ENCODE data around the gene PUSL1.
A peak's percentile ranks its signal among the peaks of the same experiment; 100 is the strongest.

Gene PUSL1

GRCh38 chr1:1295154-1295923 lies 13.1 kb upstream of the PUSL1 start:
- DNase-seq (ENCODE audit: low spot score) = no peak

- no peak for DNase-seq (ENCODE audit: low spot score)
Measured at GRCh38 chr1:1296070-1297061, 12.0 kb upstream of the PUSL1 start.

GRCh38 chr1:1297802-1298424 lies 10.5 kb upstream of the PUSL1 start:
- no peak for DNase-seq (ENCODE audit: low spot score)

- no peak for DNase-seq (ENCODE audit: low spot score)
Measured at GRCh38 chr1:1298861-1299685, 9.3 kb upstream of the PUSL1 start.

GRCh38 chr1:1299686-1300351 lies 8.6 kb upstream of the PUSL1 start:
- peak; percentile 17 for DNase-seq (ENCODE audit: low spot score)

- DNase-seq (ENCODE audit: low spot score) = no peak
Measured at GRCh38 chr1:1300352-1300739, 8.1 kb upstream of the PUSL1 start.

GRCh38 chr1:1302006-1302430 lies 6.4 kb upstream of the PUSL1 start:
- DNase-seq (ENCODE audit: low spot score) = no peak

GRCh38 chr1:1302951-1303509 lies 5.4 kb upstream of the PUSL1 start:
- DNase-seq (ENCODE audit: low spot score) = no peak

GRCh38 chr1:1303736-1304135 lies 4.7 kb upstream of the PUSL1 start:
- DNase-seq (ENCODE audit: low spot score) = no peak

- DNase-seq (ENCODE audit: low spot score) = no peak
Measured at GRCh38 chr1:1304331-1305299, 3.8 kb upstream of the PUSL1 start.

- peak; percentile 74 for DNase-seq (ENCODE audit: low spot score)
Measured at GRCh38 chr1:1305300-1306069, 2.9 kb upstream of the PUSL1 start.

GRCh38 chr1:1306070-1306660 lies 2.2 kb upstream of the PUSL1 start:
- no peak for DNase-seq (ENCODE audit: low spot score)

GRCh38 chr1:1306661-1307260 lies 1.6 kb upstream of the PUSL1 start:
- no peak for DNase-seq (ENCODE audit: low spot score)

- no peak for DNase-seq (ENCODE audit: low spot score)
Measured at GRCh38 chr1:1307261-1307922, 1.0 kb upstream of the PUSL1 start.

- no peak for DNase-seq (ENCODE audit: low spot score)
Measured at GRCh38 chr1:1308756-1309250, 406 bp downstream of the PUSL1 start.

GRCh38 chr1:1309251-1310108 lies 1.1 kb downstream of the PUSL1 start:
- no peak for DNase-seq (ENCODE audit: low spot score)

Data from CD4-positive, alpha-beta T cell treated with Interleukin-6 at 100 ng/mL for 8 hours (primary cell).